Body of pancreas (tissue), 4 donors: ENCODE results near the gene IKBIP.
"Not testable (repeated sequence)": the region's sequence is repeated elsewhere in the genome, so short reads cannot be mapped to it uniquely, and the experiment has no call there.

Experiments
- POLR2A ChIP-seq, 3 donors: fragments of 450-650 bp; IDR thresholded peaks; one replicate each; pipeline ENCODE4 v1.6.1; 2016; ENCODE audit warnings: antibody characterized with exemption in 3 of 3, mild to moderate bottlenecking in 2 of 3
- TF ChIP-seq, protein P1 (sequence below), 7 experiments: fragments of 450-650 bp in 4 of 7; fragments of 200-600 bp in 3 of 7; sonication (generic) in 3 of 7; IDR thresholded peaks; one replicate each; pipeline ENCODE4 v1.5.1; 2016 to 2019; ENCODE audit warnings: antibody characterized with exemption in 7 of 7

DNA sequence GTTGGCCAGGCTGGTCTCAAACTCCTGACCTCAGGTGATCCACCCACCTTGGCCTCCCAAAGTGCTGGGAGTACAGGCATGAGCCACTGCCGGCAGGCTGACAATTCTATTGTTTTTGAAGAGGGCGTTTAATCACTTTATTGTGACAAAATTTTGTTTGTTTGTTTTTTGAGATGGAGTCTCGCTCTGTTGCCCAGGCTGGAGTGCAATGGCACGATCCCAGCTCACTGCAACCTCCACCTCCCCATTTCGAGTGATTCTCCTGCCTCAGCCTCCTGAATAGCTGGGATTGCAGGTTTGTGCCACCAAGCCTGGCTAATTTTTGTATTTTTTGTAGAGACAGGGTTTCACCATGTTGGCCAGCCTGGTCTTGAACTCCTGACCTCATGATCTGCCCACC lies 1.8 kb downstream of the IKBIP start:
- TF ChIP-seq POLR2A (IDR thresholded peaks at IDR 0.05) = not testable (repeated sequence)
- TF ChIP-seq, protein P1, sequence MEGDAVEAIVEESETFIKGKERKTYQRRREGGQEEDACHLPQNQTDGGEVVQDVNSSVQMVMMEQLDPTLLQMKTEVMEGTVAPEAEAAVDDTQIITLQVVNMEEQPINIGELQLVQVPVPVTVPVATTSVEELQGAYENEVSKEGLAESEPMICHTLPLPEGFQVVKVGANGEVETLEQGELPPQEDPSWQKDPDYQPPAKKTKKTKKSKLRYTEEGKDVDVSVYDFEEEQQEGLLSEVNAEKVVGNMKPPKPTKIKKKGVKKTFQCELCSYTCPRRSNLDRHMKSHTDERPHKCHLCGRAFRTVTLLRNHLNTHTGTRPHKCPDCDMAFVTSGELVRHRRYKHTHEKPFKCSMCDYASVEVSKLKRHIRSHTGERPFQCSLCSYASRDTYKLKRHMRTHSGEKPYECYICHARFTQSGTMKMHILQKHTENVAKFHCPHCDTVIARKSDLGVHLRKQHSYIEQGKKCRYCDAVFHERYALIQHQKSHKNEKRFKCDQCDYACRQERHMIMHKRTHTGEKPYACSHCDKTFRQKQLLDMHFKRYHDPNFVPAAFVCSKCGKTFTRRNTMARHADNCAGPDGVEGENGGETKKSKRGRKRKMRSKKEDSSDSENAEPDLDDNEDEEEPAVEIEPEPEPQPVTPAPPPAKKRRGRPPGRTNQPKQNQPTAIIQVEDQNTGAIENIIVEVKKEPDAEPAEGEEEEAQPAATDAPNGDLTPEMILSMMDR (IDR thresholded peaks at IDR 0.05) = not testable (repeated sequence)
